AG10803 (cell line): ENCODE results near the gene FYCO1.

ENCODE experiments used
- DNase-seq: peaks from one replicate; pipeline ENCODE4 v3.0.0; 2010; ENCODE audit warnings: low read depth
- H3K4me3 ChIP-seq: 2 replicates; pipeline ENCODE4 v1.5.1; 2011; ENCODE audit warnings: mild to moderate bottlenecking, low read length, control low read depth
- CTCF ChIP-seq: conservative IDR thresholded peaks from 2 replicates; pipeline ENCODE4 v1.5.1; 2011; ENCODE audit warnings: mild to moderate bottlenecking, low read length, control low read depth, inconsistent platforms

FYCO1 gene

GRCh38 chr3:45967724-45968123 lies 27.9 kb downstream of the FYCO1 start:
- no peak for DNase-seq
- no peak overlapping the region for H3K4me3 ChIP-seq
- TF ChIP-seq CTCF, result no peak

DNA sequence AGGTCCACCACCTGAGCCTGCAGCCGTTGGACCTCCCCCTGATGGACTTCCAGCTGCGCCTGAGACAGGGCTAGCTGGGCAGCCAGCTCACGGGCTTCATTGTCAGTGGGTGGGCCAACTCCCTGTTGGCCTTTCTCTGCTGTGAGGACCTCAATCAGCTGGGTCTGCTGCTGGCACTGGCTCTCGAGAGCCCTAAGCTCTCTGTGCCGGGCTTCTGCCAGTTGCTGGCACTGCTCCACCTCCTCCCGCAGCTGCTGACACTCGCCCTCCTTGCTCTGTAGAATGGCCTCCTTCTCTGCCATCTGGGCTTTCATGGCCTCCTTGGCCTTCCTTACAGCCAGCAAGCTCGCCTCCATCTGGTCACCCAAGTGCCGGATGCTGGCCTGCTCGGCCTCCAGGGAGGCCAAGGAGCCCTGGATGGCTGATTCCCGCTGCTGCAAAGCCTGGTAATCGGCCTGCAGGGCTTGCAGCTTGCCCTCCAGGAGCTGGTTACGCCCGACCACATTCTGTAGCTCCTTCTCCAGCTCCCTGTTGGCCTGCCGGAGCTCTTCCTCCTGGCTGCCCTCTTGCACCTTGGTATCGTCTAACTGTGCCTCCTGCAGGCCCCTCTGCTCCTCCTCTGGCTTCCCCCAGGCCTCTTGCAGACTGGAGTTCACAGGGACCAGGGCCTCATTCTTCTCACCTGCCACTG lies 28.5 kb downstream of the FYCO1 start:
- DNase-seq, result no peak
- no peak for TF ChIP-seq CTCF
- no peak overlapping the region for H3K4me3 ChIP-seq

DNA sequence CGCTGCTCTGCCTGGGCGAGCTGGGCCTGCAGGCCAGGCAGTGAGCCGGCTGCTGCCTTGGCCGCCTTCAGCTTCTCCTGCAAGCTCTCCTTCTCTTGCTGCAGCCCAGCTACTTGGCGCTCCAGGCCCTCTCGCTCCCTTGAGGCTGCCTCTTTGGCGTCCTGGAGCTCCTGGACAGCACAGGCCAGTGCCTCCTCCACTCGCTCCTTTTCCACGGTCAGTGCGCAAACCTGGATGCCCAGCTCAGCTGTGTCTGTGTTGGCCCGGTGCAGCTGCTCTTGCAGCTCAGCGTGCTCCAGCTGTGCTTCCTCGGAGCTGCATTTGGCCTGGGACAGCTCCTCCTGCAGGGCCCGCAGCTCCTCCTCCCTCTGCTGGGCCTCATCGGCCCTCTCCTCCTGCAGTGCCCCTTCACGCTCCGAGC lies 29.2 kb downstream of the FYCO1 start:
- H3K4me3 ChIP-seq, result no peak overlapping the region
- TF ChIP-seq CTCF, result no peak
- no peak for DNase-seq

GRCh38 chr3:45965653-45966052 lies 30.0 kb downstream of the FYCO1 start:
- TF ChIP-seq CTCF, result no peak
- no peak for DNase-seq
- no peak overlapping the region for H3K4me3 ChIP-seq

- no peak overlapping the region for H3K4me3 ChIP-seq
- no peak for DNase-seq
- no peak for TF ChIP-seq CTCF
Measured at GRCh38 chr3:45965253-45965652, 30.4 kb downstream of the FYCO1 start.

DNA sequence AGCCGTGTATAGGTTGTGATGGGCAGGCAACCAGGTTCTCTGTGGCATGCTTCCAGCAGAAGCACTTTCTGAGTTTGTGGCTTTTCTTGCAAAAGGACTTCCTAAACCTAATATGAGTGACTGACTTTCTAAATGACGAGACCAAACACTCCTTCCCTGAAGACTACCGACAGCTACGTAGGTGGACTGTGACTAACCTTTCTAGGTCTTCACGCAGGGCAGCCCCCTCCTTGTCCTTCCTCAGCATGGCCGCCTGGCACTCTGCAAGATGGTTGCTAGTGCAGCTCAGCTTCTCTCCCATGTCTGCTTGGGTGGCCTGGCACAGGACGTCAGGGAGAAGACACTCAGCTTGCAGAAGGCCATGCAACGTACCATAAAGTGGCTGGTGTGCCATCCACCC lies 31.5 kb downstream of the FYCO1 start:
- no peak for TF ChIP-seq CTCF
- no peak overlapping the region for H3K4me3 ChIP-seq
- DNase-seq, result no peak

DNA sequence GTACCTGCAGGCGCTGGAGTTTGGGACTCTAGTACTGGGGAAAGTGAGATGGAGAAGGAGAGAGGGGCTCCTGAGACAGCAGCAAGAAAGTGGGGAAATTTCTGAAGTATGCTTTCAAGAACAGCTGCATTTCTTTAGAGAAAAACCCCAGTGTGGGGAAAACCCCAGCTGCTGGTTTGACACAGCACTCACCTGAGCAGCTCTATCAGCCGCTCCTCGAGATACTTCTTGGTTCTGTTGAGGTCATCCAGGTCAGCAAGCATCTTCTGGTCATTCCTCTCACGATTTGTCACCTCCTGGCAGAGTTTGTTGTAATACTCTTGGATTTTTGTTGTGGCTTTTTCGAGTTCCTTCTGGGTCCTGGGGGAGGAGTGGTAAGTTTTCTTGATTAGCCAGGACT lies 33.6 kb downstream of the FYCO1 start:
- no peak for DNase-seq
- TF ChIP-seq CTCF, result no peak
- no peak overlapping the region for H3K4me3 ChIP-seq
